ENCODE measurements around the gene ALLC.

Gene ALLC

DNA sequence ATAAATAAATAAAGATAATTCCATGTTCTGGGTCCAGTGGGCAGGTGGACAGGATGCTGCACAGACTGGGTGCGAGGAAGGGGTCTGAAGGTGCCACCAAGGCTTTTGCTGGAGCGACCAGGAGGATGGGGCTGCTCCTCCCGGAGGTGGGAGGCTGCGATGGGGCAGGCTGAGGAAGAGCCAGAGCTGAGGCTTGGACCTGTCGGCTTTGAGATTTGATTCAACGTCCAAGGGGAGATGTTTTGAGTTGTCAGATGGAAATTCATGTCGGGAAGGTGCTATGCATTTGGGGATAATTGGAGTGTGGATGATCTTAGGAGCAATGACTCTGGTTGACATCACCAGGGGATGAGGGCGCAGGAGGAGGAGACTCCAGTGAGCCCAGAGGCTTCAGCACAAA, 11.7 kb downstream of the ALLC start:
- ATAC-seq (ENCODE audit: insufficient read depth, low read depth) (no peak), DNase-seq (no peak)
- Histone ChIP-seq H2AFZ (ENCODE audit: low read depth, low read length) (no peak overlapping the region), H3K4me2 (ENCODE audit: insufficient read depth, low read length) (no peak overlapping the region), H4K20me1 (ENCODE audit: insufficient read depth, low read length) (no peaks in the 10 kb centered on the region), H3K27ac (ENCODE audit: low read length) (no peak overlapping the region), H3K9me3 (ENCODE audit: insufficient read depth, low read length, severe bottlenecking) (no peaks in the 10 kb centered on the region), H3K36me3 (ENCODE audit: insufficient read depth, low read length) (no peaks in the 10 kb centered on the region), H3K4me3 (ENCODE audit: low read depth in 1 of 2, low read length in 2 of 2) (no peak overlapping the region), H3K79me2 (ENCODE audit: insufficient read depth, low read length) (no peaks in the 10 kb centered on the region), H3K4me1 (ENCODE audit: insufficient read depth, low read length) (no peaks in the 10 kb centered on the region), H3K27me3 (ENCODE audit: insufficient read depth, low read length, poor library complexity) (peaks cover 2% of the 10 kb centered on the region), H3K9ac (ENCODE audit: low read depth, low read length) (no peak overlapping the region)
- TF ChIP-seq CTCF (IDR thresholded peaks at IDR 0.05; ENCODE audit: borderline replicate concordance, extremely low read depth, low read length, poor library complexity, severe bottlenecking) (no peak), EZH2 (IDR thresholded peaks at IDR 0.05; ENCODE audit: borderline replicate concordance, low read depth, low read length, severe bottlenecking) (no peak)

GRCh38 chr2:3670376-3670775, 12.4 kb downstream of the ALLC start:
- Histone ChIP-seq H3K4me3 (ENCODE audit: low read depth in 1 of 2, low read length in 2 of 2) (no peak overlapping the region), H3K79me2 (ENCODE audit: insufficient read depth, low read length) (no peaks in the 10 kb centered on the region), H4K20me1 (ENCODE audit: insufficient read depth, low read length) (no peaks in the 10 kb centered on the region), H3K4me2 (ENCODE audit: insufficient read depth, low read length) (no peak overlapping the region), H3K4me1 (ENCODE audit: insufficient read depth, low read length) (no peaks in the 10 kb centered on the region), H3K9ac (ENCODE audit: low read depth, low read length) (no peak overlapping the region), H3K36me3 (ENCODE audit: insufficient read depth, low read length) (no peaks in the 10 kb centered on the region), H2AFZ (ENCODE audit: low read depth, low read length) (no peak overlapping the region), H3K9me3 (ENCODE audit: insufficient read depth, low read length, severe bottlenecking) (no peaks in the 10 kb centered on the region), H3K27me3 (ENCODE audit: insufficient read depth, low read length, poor library complexity) (peaks cover 2% of the 10 kb centered on the region), H3K27ac (ENCODE audit: low read length) (no peak overlapping the region)
- DNase-seq: no peak
- TF ChIP-seq EZH2 (IDR thresholded peaks at IDR 0.05; ENCODE audit: borderline replicate concordance, low read depth, low read length, severe bottlenecking) (no peak), CTCF (IDR thresholded peaks at IDR 0.05; ENCODE audit: borderline replicate concordance, extremely low read depth, low read length, poor library complexity, severe bottlenecking) (no peak)
- ATAC-seq (ENCODE audit: insufficient read depth, low read depth): no peak

- Histone ChIP-seq H3K36me3 (ENCODE audit: insufficient read depth, low read length) (no peaks in the 10 kb centered on the region), H2AFZ (ENCODE audit: low read depth, low read length) (no peak overlapping the region), H3K27me3 (ENCODE audit: insufficient read depth, low read length, poor library complexity) (peaks cover 2% of the 10 kb centered on the region), H3K4me3 (ENCODE audit: low read depth in 1 of 2, low read length in 2 of 2) (no peak overlapping the region), H3K4me2 (ENCODE audit: insufficient read depth, low read length) (no peak overlapping the region), H4K20me1 (ENCODE audit: insufficient read depth, low read length) (no peaks in the 10 kb centered on the region), H3K79me2 (ENCODE audit: insufficient read depth, low read length) (no peaks in the 10 kb centered on the region), H3K9ac (ENCODE audit: low read depth, low read length) (no peak overlapping the region), H3K27ac (ENCODE audit: low read length) (no peak overlapping the region), H3K4me1 (ENCODE audit: insufficient read depth, low read length) (no peaks in the 10 kb centered on the region), H3K9me3 (ENCODE audit: insufficient read depth, low read length, severe bottlenecking) (no peaks in the 10 kb centered on the region)
- TF ChIP-seq EZH2 (IDR thresholded peaks at IDR 0.05; ENCODE audit: borderline replicate concordance, low read depth, low read length, severe bottlenecking): no peak
- TF ChIP-seq CTCF (IDR thresholded peaks at IDR 0.05; ENCODE audit: borderline replicate concordance, extremely low read depth, low read length, poor library complexity, severe bottlenecking): no peak
- no peak for ATAC-seq (ENCODE audit: insufficient read depth, low read depth)
- no peak for DNase-seq
These were observed 12.9 kb downstream of the ALLC start for GRCh38 chr2:3670941-3671340.
